Stimulated activated CD8-positive, alpha-beta memory T cell treated with anti-CD3 and anti-CD28 coated beads, Interleukin-12 subunit alpha, Interleukin-12 subunit beta, amount 100 ng/mL, for 24 hours (primary cell): ENCODE data around the gene PTPRK.

Source experiments
- DNase-seq: peaks from one replicate; pipeline ENCODE4 v3.0.0-alpha.2; 2020; ENCODE audit errors: extremely low read depth

The PTPRK gene

GRCh38 chr6:128520436-128521281 is at the start of gene PTPRK:
Gene PTPRK (minus strand): TSS chr6:128520599. CDS start chr6:128520358, 241 bp downstream.
- peak; percentile 73 for DNase-seq

- DNase-seq: no peak
These were observed 46.6 kb upstream of the PTPRK start for GRCh38 chr6:128567029-128567428.

GRCh38 chr6:128560966-128561365 is 40.6 kb upstream of the PTPRK start:
- no peak for DNase-seq

GRCh38 chr6:128558924-128559323 is 38.5 kb upstream of the PTPRK start:
- DNase-seq: no peak

- no peak for DNase-seq
These were observed 37.6 kb upstream of the PTPRK start for GRCh38 chr6:128558021-128558420.

- DNase-seq: no peak
These were observed 36.7 kb upstream of the PTPRK start for GRCh38 chr6:128557081-128557480.

- DNase-seq: no peak
These were observed 33.9 kb upstream of the PTPRK start for GRCh38 chr6:128554302-128554701.

GRCh38 chr6:128541261-128541660 is 20.9 kb upstream of the PTPRK start:
- DNase-seq: no peak

GRCh38 chr6:128538763-128539162 is 18.4 kb upstream of the PTPRK start:
- DNase-seq: no peak

- DNase-seq: no peak
These were observed 12.4 kb upstream of the PTPRK start for GRCh38 chr6:128532827-128533226.

- no peak for DNase-seq
These were observed 11.7 kb upstream of the PTPRK start for GRCh38 chr6:128532136-128532535.

- no peak for DNase-seq
These were observed 11.3 kb upstream of the PTPRK start for GRCh38 chr6:128531696-128532095.

GRCh38 chr6:128528241-128528640 is 7.8 kb upstream of the PTPRK start:
- no peak for DNase-seq

- DNase-seq: no peak
These were observed 7.0 kb upstream of the PTPRK start for GRCh38 chr6:128527375-128527774.

- no peak for DNase-seq
These were observed 5.9 kb upstream of the PTPRK start for GRCh38 chr6:128526152-128526914.

GRCh38 chr6:128525406-128525805 is 5.0 kb upstream of the PTPRK start:
- DNase-seq: no peak

- DNase-seq: no peak
These were observed 858 bp upstream of the PTPRK start for GRCh38 chr6:128521282-128521632.

- no peak for DNase-seq
These were observed 416 bp downstream of the PTPRK start for GRCh38 chr6:128519931-128520435.

GRCh38 chr6:128519132-128519930 is 1.1 kb downstream of the PTPRK start:
- no peak for DNase-seq

- no peak for DNase-seq
These were observed 1.8 kb downstream of the PTPRK start for GRCh38 chr6:128518434-128519131.

- no peak for DNase-seq
These were observed 3.3 kb downstream of the PTPRK start for GRCh38 chr6:128517124-128517523.
